ENCODE measurements around the gene KCND1. TPM values are rescaled to one million over a fixed set of nuclear protein-coding genes. Genes with fewer than 3 reads are reported as not detected.

KCND1 gene
- total RNA-seq, 2 experiments from 2014 or later, result 7.6 to 8.8 TPM

- intact Hi-C loops (cut with micrococcal nuclease; ENCODE audit: unreplicated experiment), result no loop called here
- no peak overlapping the region for H3K27ac ChIP-seq (ENCODE audit: low read depth, low read length, poor library complexity, severe bottlenecking)
- CTCF ChIA-PET (ENCODE audit: unreplicated experiment), result no interaction called here
- peaks cover 8% of the 10 kb centered on the region for H3K4me1 ChIP-seq (ENCODE audit: insufficient read depth, low read length, poor library complexity, severe bottlenecking)
- no peaks in the 10 kb centered on the region for H3K9me3 ChIP-seq (ENCODE audit: low read length)
- H2AFZ ChIP-seq (ENCODE audit: low read length), result no peak overlapping the region
- no peak overlapping the region for H3K4me3 ChIP-seq (ENCODE audit: low read depth, low read length, poor library complexity, severe bottlenecking)
- H3K79me2 ChIP-seq (ENCODE audit: insufficient read depth, low read depth, low read length), result peaks cover 10% of the 10 kb centered on the region; the same call in 1 of the 2 replicates
- TF ChIP-seq EZH2phosphoT487 (IDR thresholded peaks at IDR 0.05; ENCODE audit: borderline replicate concordance, low read depth, low read length) (no peak), CTCF (conservative IDR thresholded peaks at IDR 0.05; ENCODE audit: low read length) (no peak)
- H3K36me3 ChIP-seq (ENCODE audit: insufficient read depth, low read length), result peaks cover 56% of the 10 kb centered on the region
- DNase-seq (ENCODE audit: low spot score), result no peak
- H3K4me2 ChIP-seq (ENCODE audit: low read length), result no peak overlapping the region
- POLR2A ChIA-PET, result no interaction called here
- H3K9me2 ChIP-seq (ENCODE audit: insufficient read depth, low read length), result no peaks in the 10 kb centered on the region
- H4K20me1 ChIP-seq (ENCODE audit: insufficient read depth, low read length), result no peaks in the 10 kb centered on the region
- no TSS peak for BruUV-seq (replicated peaks)
These were observed 26.2 kb upstream of the KCND1 start for GRCh38 chrX:48997865-48998264.

- no peaks in the 10 kb centered on the region for H4K20me1 ChIP-seq (ENCODE audit: insufficient read depth, low read length)
- peaks cover 5% of the 10 kb centered on the region for H3K4me1 ChIP-seq (ENCODE audit: insufficient read depth, low read length, poor library complexity, severe bottlenecking)
- H3K4me2 ChIP-seq (ENCODE audit: low read length), result no peak overlapping the region
- no peak overlapping the region for H2AFZ ChIP-seq (ENCODE audit: low read length)
- H3K9me3 ChIP-seq (ENCODE audit: low read length), result no peaks in the 10 kb centered on the region
- no peak overlapping the region for H3K27ac ChIP-seq (ENCODE audit: low read depth, low read length, poor library complexity, severe bottlenecking)
- no peak overlapping the region for H3K4me3 ChIP-seq (ENCODE audit: low read depth, low read length, poor library complexity, severe bottlenecking)
- H3K36me3 ChIP-seq (ENCODE audit: insufficient read depth, low read length), result peaks cover 56% of the 10 kb centered on the region
- H3K79me2 ChIP-seq (ENCODE audit: insufficient read depth, low read depth, low read length), result peaks cover 10% of the 10 kb centered on the region; the same call in 1 of the 2 replicates
- H3K9me2 ChIP-seq (ENCODE audit: insufficient read depth, low read length), result no peaks in the 10 kb centered on the region
- ChIA-PET CTCF (ENCODE audit: unreplicated experiment) (no interaction called here), POLR2A (no interaction called here)
- no TSS peak for BruUV-seq (replicated peaks)
- no peak for DNase-seq (ENCODE audit: low spot score)
- no peak for TF ChIP-seq EZH2phosphoT487 (IDR thresholded peaks at IDR 0.05; ENCODE audit: borderline replicate concordance, low read depth, low read length)
- TF ChIP-seq CTCF (conservative IDR thresholded peaks at IDR 0.05; ENCODE audit: low read length), result no peak
- intact Hi-C loops (cut with micrococcal nuclease; ENCODE audit: unreplicated experiment), result no loop called here
These were observed 25.8 kb upstream of the KCND1 start for GRCh38 chrX:48997455-48997854.

GRCh38 chrX:48996969-48997368 is 25.3 kb upstream of the KCND1 start:
- H3K4me1 ChIP-seq (ENCODE audit: insufficient read depth, low read length, poor library complexity, severe bottlenecking), result peaks cover 5% of the 10 kb centered on the region
- no peaks in the 10 kb centered on the region for H3K9me3 ChIP-seq (ENCODE audit: low read length)
- peaks cover 10% of the 10 kb centered on the region; the same call in 1 of the 2 replicates for H3K79me2 ChIP-seq (ENCODE audit: insufficient read depth, low read depth, low read length)
- no peak for TF ChIP-seq CTCF (conservative IDR thresholded peaks at IDR 0.05; ENCODE audit: low read length)
- TF ChIP-seq EZH2phosphoT487 (IDR thresholded peaks at IDR 0.05; ENCODE audit: borderline replicate concordance, low read depth, low read length), result no peak
- no peak overlapping the region for H3K4me3 ChIP-seq (ENCODE audit: low read depth, low read length, poor library complexity, severe bottlenecking)
- no peaks in the 10 kb centered on the region for H4K20me1 ChIP-seq (ENCODE audit: insufficient read depth, low read length)
- H3K4me2 ChIP-seq (ENCODE audit: low read length), result no peak overlapping the region
- ChIA-PET CTCF (ENCODE audit: unreplicated experiment) (no interaction called here), POLR2A (interaction anchor here (1.1 kb wide), 1 partner anchor 37 kb away, joined by 3 read pairs; no protein-coding TSS in a partner anchor)
- H2AFZ ChIP-seq (ENCODE audit: low read length), result no peak overlapping the region
- intact Hi-C loops (cut with micrococcal nuclease; ENCODE audit: unreplicated experiment), result no loop called here
- peaks cover 56% of the 10 kb centered on the region for H3K36me3 ChIP-seq (ENCODE audit: insufficient read depth, low read length)
- H3K27ac ChIP-seq (ENCODE audit: low read depth, low read length, poor library complexity, severe bottlenecking), result no peak overlapping the region
- no TSS peak for BruUV-seq (replicated peaks)
- DNase-seq (ENCODE audit: low spot score), result no peak
- H3K9me2 ChIP-seq (ENCODE audit: insufficient read depth, low read length), result no peaks in the 10 kb centered on the region
